A549 (cell line): ENCODE data around the gene ETNPPL. TPM values are rescaled to one million over a fixed set of nuclear protein-coding genes. Genes with fewer than 3 reads are reported as not detected.

Experiments used
- ATAC-seq, 2 experiments: fragments of 200-7000 bp in 1 of 2; fragments of >200 bp in 1 of 2; cut with Nextera tagmentation in 1 of 2; cut with Tn5 transposase in 1 of 2; 3 replicates each; pipeline versions ENCODE4 v1.8.0 to v1.9.1; 2018 to 2020; ENCODE audit warnings: mild to moderate bottlenecking in 1 of 2, moderate library complexity in 1 of 2
- CTCF ChIA-PET: fragments of 300-600 bp; sonication (Branson Sonifier 250); formaldehyde crosslinking; extraction: SDS; loops from one replicate; lab custom pipeline; 2021; ENCODE audit warnings: antibody characterized with exemption, inconsistent platforms; lab: Yijun Ruan, JAX
- POLR2A ChIA-PET: fragments of 350-600 bp; formaldehyde crosslinking; extraction: SDS; loops from one replicate; lab custom pipeline; 2021; ENCODE audit warnings: antibody characterized with exemption, inconsistent platforms; lab: Yijun Ruan, JAX
- DNase-seq, 2 experiments: peaks; one replicate each; pipeline versions ENCODE4 v3.0.0 to v3.0.0-alpha.2; 2011 to 2016; ENCODE audit warnings: low read depth in 1 of 2, low spot score in 1 of 2
- FAIRE-seq: peaks from 2 replicates; lab custom pipeline; 2011; peaks lifted over from hg19 to GRCh38; lab: Jason Lieb, UNC
- H3K27ac ChIP-seq, 2 experiments: fragments of >200 bp; sonication (Bioruptor Twin); formaldehyde crosslinking; 3 replicates each; pipeline ENCODE4 v1.5.1; 2016 to 2017
- H3K4me1 ChIP-seq: fragments of >200 bp; sonication (Bioruptor Twin); formaldehyde crosslinking; 3 replicates; pipeline ENCODE4 v1.6.1; 2016
- H3K4me2 ChIP-seq: fragments of >200 bp; sonication (Bioruptor Twin); formaldehyde crosslinking; 3 replicates; pipeline ENCODE4 v1.6.1; 2016
- H3K4me3 ChIP-seq: fragments of >200 bp; sonication (Bioruptor Twin); formaldehyde crosslinking; 3 replicates; pipeline ENCODE4 v1.5.1; 2016
- H3K9me3 ChIP-seq: fragments of >200 bp; sonication (Bioruptor Twin); formaldehyde crosslinking; 3 replicates; pipeline ENCODE4 v1.6.1; 2016
- CBX2 ChIP-seq: fragments of 200-600 bp; sonication (generic); IDR thresholded peaks from 2 replicates; pipeline ENCODE4 v1.6.1; 2016; ENCODE audit warnings: low read depth, mild to moderate bottlenecking, borderline replicate concordance
- CHD2 ChIP-seq: fragments of 150-350 bp; IDR thresholded peaks from 2 replicates; pipeline ENCODE4 v1.6.1; 2014; ENCODE audit warnings: low read length; ENCODE audit not compliant: partially characterized antibody
- CHD4 ChIP-seq: fragments of 200-600 bp; sonication (generic); IDR thresholded peaks from 2 replicates; pipeline ENCODE4 v1.6.1; 2016; ENCODE audit warnings: antibody characterized with exemption, mild to moderate bottlenecking, borderline replicate concordance
- EHMT2 ChIP-seq: fragments of 200-600 bp; sonication (generic); IDR thresholded peaks from 2 replicates; pipeline ENCODE4 v1.6.1; 2016; ENCODE audit warnings: antibody characterized with exemption, low read depth, mild to moderate bottlenecking, moderate library complexity
- EP300 ChIP-seq, 2 experiments: fragments of >200 bp; sonication (Bioruptor Twin); formaldehyde crosslinking; IDR thresholded peaks; 2 replicates in 1 of 2; 3 replicates in 1 of 2; pipeline ENCODE4 v1.6.1; 2016 to 2017
- FOXS1 ChIP-seq: fragments of 250-450 bp; sonication (Bioruptor Pico); IDR thresholded peaks from 2 replicates; pipeline ENCODE4 v1.5.0; 2020; ENCODE audit warnings: mild to moderate bottlenecking, moderate library complexity
- HES2 ChIP-seq: fragments of >200 bp; sonication (Bioruptor Twin); formaldehyde crosslinking; IDR thresholded peaks from 2 replicates; pipeline ENCODE4 v1.6.1; 2016
- HOXA7 ChIP-seq: fragments of 250-450 bp; sonication (Bioruptor Pico); IDR thresholded peaks from 2 replicates; pipeline ENCODE4 v1.5.0; 2020; ENCODE audit warnings: mild to moderate bottlenecking, moderate library complexity
- HOXB5 ChIP-seq: fragments of 250-450 bp; sonication (Bioruptor Pico); IDR thresholded peaks from 2 replicates; pipeline ENCODE4 v1.5.0; 2020; ENCODE audit warnings: mild to moderate bottlenecking, moderate library complexity
- JUN ChIP-seq, 2 experiments: fragments of >200 bp; sonication (Bioruptor Twin); formaldehyde crosslinking; IDR thresholded peaks; 2 replicates in 1 of 2; 3 replicates in 1 of 2; pipeline ENCODE4 v1.6.1; 2016 to 2017
- JUNB ChIP-seq: fragments of >200 bp; sonication (Bioruptor Twin); formaldehyde crosslinking; IDR thresholded peaks from 2 replicates; pipeline ENCODE4 v1.6.1; 2016
- KDM1A ChIP-seq: fragments of 200-600 bp; sonication (generic); IDR thresholded peaks from 2 replicates; pipeline ENCODE4 v1.6.1; 2016; ENCODE audit warnings: low read depth, mild to moderate bottlenecking
- MAZ ChIP-seq: fragments of 150-350 bp; IDR thresholded peaks from 2 replicates; pipeline ENCODE4 v1.6.1; 2014; ENCODE audit warnings: antibody characterized with exemption, low read depth, low read length, borderline replicate concordance
- NFE2L2 ChIP-seq: fragments of 150-350 bp; conservative IDR thresholded peaks from 2 replicates; pipeline ENCODE4 v1.6.1; 2014; ENCODE audit warnings: low read length
- PHF8 ChIP-seq: fragments of 200-600 bp; sonication (generic); IDR thresholded peaks from 2 replicates; pipeline ENCODE4 v1.6.1; 2016; ENCODE audit warnings: low read depth, mild to moderate bottlenecking, antibody characterized with exemption, moderate library complexity, borderline replicate concordance
- POLR2A ChIP-seq: IDR thresholded peaks from 2 replicates; pipeline ENCODE4 v1.6.1; 2012; ENCODE audit warnings: mild to moderate bottlenecking, low read length
- REST ChIP-seq: fragments of 200-600 bp; sonication (generic); IDR thresholded peaks from 2 replicates; pipeline ENCODE4 v1.6.1; 2016; ENCODE audit warnings: antibody characterized with exemption, mild to moderate bottlenecking, moderate library complexity
- ZFP36 ChIP-seq: fragments of 450-650 bp; IDR thresholded peaks from 2 replicates; pipeline ENCODE4 v1.6.1; 2014; ENCODE audit warnings: borderline replicate concordance; ENCODE audit not compliant: partially characterized antibody
- ZNF302 ChIP-seq: fragments of 250-450 bp; sonication (Bioruptor Pico); IDR thresholded peaks from 2 replicates; pipeline ENCODE4 v1.9.0; 2021; ENCODE audit warnings: inconsistent platforms, mild to moderate bottlenecking, moderate library complexity
- WGBS: methylation state at CpG from one replicate; pipeline ENCODE4 v1.1.6; 2017; ENCODE audit errors: missing lambda C conversion rate; 5-methylcytosine and 5-hydroxymethylcytosine counted together
- polyA plus RNA-seq, 4 experiments: library from polyadenylated mRNA; depleted of rRNA in 3 of 4; stranded (reverse); fragments of >200 nt; fragmentation: RNase III in 1 of 4; extraction: RNeasy Plus Mini Kit Qiagen cat#74134 plus additional on column Dnase treatment in 1 of 4; gene quantifications; 2 replicates in 3 of 4; 3 replicates in 1 of 4; pipeline ENCODE4 v1.2.3, GENCODE V29; 2011 to 2017
- TF ChIP-seq, protein P1 (sequence below): fragments of 150-350 bp; IDR thresholded peaks from 2 replicates; pipeline ENCODE4 v1.6.1; 2014; ENCODE audit warnings: low read depth, mild to moderate bottlenecking, low read length
- TF ChIP-seq, protein P2 (sequence below): fragments of 250-450 bp; sonication (Bioruptor Pico); IDR thresholded peaks from 2 replicates; pipeline ENCODE4 v1.5.0; 2021; ENCODE audit warnings: mild to moderate bottlenecking, moderate library complexity, borderline replicate concordance
- TF ChIP-seq, protein P3 (sequence below): fragments of >200 bp; sonication (Bioruptor Twin); formaldehyde crosslinking; IDR thresholded peaks from 3 replicates; pipeline ENCODE4 v1.6.1; 2016

The ETNPPL gene
- polyA plus RNA-seq, 2 of the 4 experiments (the other 2 are of a cell fraction) = not detected

GRCh38 chr4:108788731-108789130 is 25.9 kb upstream of the ETNPPL start:
- no peak for FAIRE-seq
- no peak overlapping the region for H3K4me3 ChIP-seq
- H3K4me2 ChIP-seq = no peak overlapping the region
- no peak overlapping the region for H3K27ac ChIP-seq
- 92% methylated on average over 2 of the region's 9 CpGs for WGBS
- no peak for DNase-seq
- POLR2A ChIA-PET = no interaction called here
- H3K4me1 ChIP-seq = no peaks in the 10 kb centered on the region
- ATAC-seq = no peak
- H3K9me3 ChIP-seq = no peaks in the 10 kb centered on the region
- CTCF ChIA-PET = no interaction called here
- no peak for TF ChIP-seq HOXB5 (CRISPR knock-in tag)
- TF ChIP-seq NFE2L2 = no peak
- TF ChIP-seq ZFP36 = no peak

DNA sequence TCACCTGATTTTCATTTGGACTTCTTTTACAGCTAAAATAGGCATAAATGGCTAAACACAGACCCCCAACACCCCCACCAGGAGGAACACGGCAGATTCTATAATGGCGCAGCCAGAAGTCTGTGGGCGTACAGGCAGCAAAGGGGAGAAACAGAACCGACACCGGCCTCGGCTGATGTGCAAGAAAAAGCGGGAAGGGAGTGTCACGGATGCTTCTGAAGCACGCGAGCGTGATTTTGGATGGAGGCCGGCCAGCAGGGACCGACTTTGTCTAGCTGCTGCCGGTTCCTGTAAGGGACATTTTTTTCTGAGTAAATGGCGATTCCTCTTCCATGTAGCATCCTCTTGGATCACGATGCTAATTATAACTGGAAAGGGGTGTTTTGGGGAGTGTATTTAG is 24.9 kb upstream of the ETNPPL start:
- WGBS = 71% methylated on average over 16 of the region's 16 CpGs
- no peak for TF ChIP-seq HOXA7 (CRISPR knock-in tag)
- TF ChIP-seq JUNB = no peak
- TF ChIP-seq EP300 (IDR thresholded peaks at IDR 0.05) = no peak
- no peak for TF ChIP-seq HES2
- TF ChIP-seq EHMT2 = no peak
- TF ChIP-seq, protein P1, sequence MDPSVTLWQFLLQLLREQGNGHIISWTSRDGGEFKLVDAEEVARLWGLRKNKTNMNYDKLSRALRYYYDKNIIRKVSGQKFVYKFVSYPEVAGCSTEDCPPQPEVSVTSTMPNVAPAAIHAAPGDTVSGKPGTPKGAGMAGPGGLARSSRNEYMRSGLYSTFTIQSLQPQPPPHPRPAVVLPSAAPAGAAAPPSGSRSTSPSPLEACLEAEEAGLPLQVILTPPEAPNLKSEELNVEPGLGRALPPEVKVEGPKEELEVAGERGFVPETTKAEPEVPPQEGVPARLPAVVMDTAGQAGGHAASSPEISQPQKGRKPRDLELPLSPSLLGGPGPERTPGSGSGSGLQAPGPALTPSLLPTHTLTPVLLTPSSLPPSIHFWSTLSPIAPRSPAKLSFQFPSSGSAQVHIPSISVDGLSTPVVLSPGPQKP = no peak
- no peak for TF ChIP-seq KDM1A
- no peak for TF ChIP-seq ZFP36
- TF ChIP-seq, all 56 proteins: peak for 0

GRCh38 chr4:108787106-108787505 is 24.3 kb upstream of the ETNPPL start:
- Histone ChIP-seq H3K27ac (no peak overlapping the region), H3K4me1 (no peaks in the 10 kb centered on the region), H3K9me3 (no peaks in the 10 kb centered on the region), H3K4me2 (no peak overlapping the region), H3K4me3 (no peak overlapping the region)
- TF ChIP-seq ZNF302 (CRISPR knock-in tag) = no peak
- no peak for TF ChIP-seq FOXS1 (CRISPR knock-in tag)
- TF ChIP-seq MAZ = no peak
- TF ChIP-seq POLR2A = no peak
- TF ChIP-seq EHMT2 = no peak
- POLR2A ChIA-PET = no interaction called here
- no peak for DNase-seq
- no peak for FAIRE-seq
- CTCF ChIA-PET = no interaction called here
- ATAC-seq = no peak
- 30% methylated on average over 7 of the region's 14 CpGs for WGBS

More for the DNA sequence above, 24.9 kb upstream of the ETNPPL start:
- Histone ChIP-seq H3K27ac (no peak overlapping the region), H3K9me3 (no peaks in the 10 kb centered on the region), H3K4me3 (no peak overlapping the region), H3K4me2 (no peak overlapping the region), H3K4me1 (no peaks in the 10 kb centered on the region)
- POLR2A ChIA-PET = no interaction called here
- CTCF ChIA-PET = no interaction called here
- FAIRE-seq (no peak), DNase-seq (no peak), ATAC-seq (no peak)

DNA sequence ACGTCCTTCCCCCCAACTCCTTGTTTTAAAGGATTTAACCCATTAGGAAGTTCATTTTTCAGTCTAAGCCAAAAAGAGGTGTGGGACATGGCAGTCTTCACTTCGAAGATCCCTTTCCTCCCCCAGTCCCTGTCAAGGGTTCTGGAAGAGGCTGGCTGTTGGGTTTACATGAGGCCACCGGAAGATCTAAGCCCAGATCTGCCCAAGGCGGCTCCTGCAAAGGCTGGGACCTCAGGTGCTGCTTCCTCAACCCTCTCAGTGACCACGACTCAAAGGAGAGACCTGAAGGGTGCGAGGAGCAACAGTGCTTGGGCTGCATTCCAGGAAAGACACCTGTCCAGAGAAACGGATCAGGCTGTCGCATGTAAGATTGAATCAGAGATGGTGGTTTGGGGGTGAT is 23.5 kb upstream of the ETNPPL start:
- WGBS = 32% methylated on average over 8 of the region's 8 CpGs
- DNase-seq (no peak), FAIRE-seq (no peak), ATAC-seq (no peak)
- H3K4me2 ChIP-seq = no peak overlapping the region
- TF ChIP-seq, protein P2, sequence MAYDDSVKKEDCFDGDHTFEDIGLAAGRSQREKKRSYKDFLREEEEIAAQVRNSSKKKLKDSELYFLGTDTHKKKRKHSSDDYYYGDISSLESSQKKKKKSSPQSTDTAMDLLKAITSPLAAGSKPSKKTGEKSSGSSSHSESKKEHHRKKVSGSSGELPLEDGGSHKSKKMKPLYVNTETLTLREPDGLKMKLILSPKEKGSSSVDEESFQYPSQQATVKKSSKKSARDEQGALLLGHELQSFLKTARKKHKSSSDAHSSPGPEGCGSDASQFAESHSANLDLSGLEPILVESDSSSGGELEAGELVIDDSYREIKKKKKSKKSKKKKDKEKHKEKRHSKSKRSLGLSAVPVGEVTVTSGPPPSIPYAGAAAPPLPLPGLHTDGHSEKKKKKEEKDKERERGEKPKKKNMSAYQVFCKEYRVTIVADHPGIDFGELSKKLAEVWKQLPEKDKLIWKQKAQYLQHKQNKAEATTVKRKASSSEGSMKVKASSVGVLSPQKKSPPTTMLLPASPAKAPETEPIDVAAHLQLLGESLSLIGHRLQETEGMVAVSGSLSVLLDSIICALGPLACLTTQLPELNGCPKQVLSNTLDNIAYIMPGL (CRISPR knock-in tag) = no peak
- TF ChIP-seq, protein P3, sequence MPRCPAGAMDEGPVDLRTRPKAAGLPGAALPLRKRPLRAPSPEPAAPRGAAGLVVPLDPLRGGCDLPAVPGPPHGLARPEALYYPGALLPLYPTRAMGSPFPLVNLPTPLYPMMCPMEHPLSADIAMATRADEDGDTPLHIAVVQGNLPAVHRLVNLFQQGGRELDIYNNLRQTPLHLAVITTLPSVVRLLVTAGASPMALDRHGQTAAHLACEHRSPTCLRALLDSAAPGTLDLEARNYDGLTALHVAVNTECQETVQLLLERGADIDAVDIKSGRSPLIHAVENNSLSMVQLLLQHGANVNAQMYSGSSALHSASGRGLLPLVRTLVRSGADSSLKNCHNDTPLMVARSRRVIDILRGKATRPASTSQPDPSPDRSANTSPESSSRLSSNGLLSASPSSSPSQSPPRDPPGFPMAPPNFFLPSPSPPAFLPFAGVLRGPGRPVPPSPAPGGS = no peak
- TF ChIP-seq CHD2 (no peak), CBX2 (no peak), JUN (IDR thresholded peaks at IDR 0.05) (no peak), EHMT2 (no peak), CHD4 (no peak), PHF8 (no peak), REST (no peak)
- ChIA-PET CTCF (no interaction called here), POLR2A (no interaction called here)
- no peaks in the 10 kb centered on the region for H3K4me1 ChIP-seq
- H3K27ac ChIP-seq = no peak overlapping the region
- no peak overlapping the region for H3K4me3 ChIP-seq
- no peaks in the 10 kb centered on the region for H3K9me3 ChIP-seq
